ENCODE measurements around the gene DMGDH.

Gene DMGDH

GRCh38 chr5:79055017-79055416 is 14.5 kb downstream of the DMGDH start:
- Mint-ChIP-seq H3K36me3 (ENCODE audit: low read depth) (no peaks in the 10 kb centered on the region), H3K9me3 (peaks cover 14% of the 10 kb centered on the region), H3K4me1 (no peaks in the 10 kb centered on the region), H3K4me3 (no peak overlapping the region), H3K27me3 (ENCODE audit: low read depth) (no peaks in the 10 kb centered on the region), H3K27ac (no peak overlapping the region)
- no peak for TF ChIP-seq CTCF (IDR thresholded peaks at IDR 0.05; ENCODE audit: unreplicated experiment in 3 of 3)

- Mint-ChIP-seq H3K27me3 (ENCODE audit: low read depth) (no peaks in the 10 kb centered on the region), H3K4me1 (no peaks in the 10 kb centered on the region), H3K9me3 (peaks cover 14% of the 10 kb centered on the region), H3K27ac (no peak overlapping the region), H3K4me3 (no peak overlapping the region), H3K36me3 (ENCODE audit: low read depth) (no peaks in the 10 kb centered on the region)
- TF ChIP-seq CTCF (IDR thresholded peaks at IDR 0.05; ENCODE audit: unreplicated experiment in 3 of 3): no peak
These were observed 16.2 kb downstream of the DMGDH start for GRCh38 chr5:79053321-79053720.

- peaks cover 14% of the 10 kb centered on the region for H3K9me3 Mint-ChIP-seq
- H3K36me3 Mint-ChIP-seq (ENCODE audit: low read depth): no peaks in the 10 kb centered on the region
- no peaks in the 10 kb centered on the region for H3K27me3 Mint-ChIP-seq (ENCODE audit: low read depth)
- no peak overlapping the region for H3K27ac Mint-ChIP-seq
- TF ChIP-seq CTCF (IDR thresholded peaks at IDR 0.05; ENCODE audit: unreplicated experiment in 3 of 3): no peak
- no peak overlapping the region for H3K4me3 Mint-ChIP-seq
- H3K4me1 Mint-ChIP-seq: no peaks in the 10 kb centered on the region
These were observed 19.0 kb downstream of the DMGDH start for GRCh38 chr5:79050498-79050897.

GRCh38 chr5:79048437-79048836 is 21.0 kb downstream of the DMGDH start:
- Mint-ChIP-seq H3K4me1 (no peaks in the 10 kb centered on the region), H3K27me3 (ENCODE audit: low read depth) (no peaks in the 10 kb centered on the region), H3K9me3 (peaks cover 16% of the 10 kb centered on the region), H3K4me3 (no peak overlapping the region), H3K27ac (no peak overlapping the region), H3K36me3 (ENCODE audit: low read depth) (no peaks in the 10 kb centered on the region)
- no peak for TF ChIP-seq CTCF (IDR thresholded peaks at IDR 0.05; ENCODE audit: unreplicated experiment in 3 of 3)

GRCh38 chr5:79047199-79047598 is 22.3 kb downstream of the DMGDH start:
- Mint-ChIP-seq H3K4me1 (no peaks in the 10 kb centered on the region), H3K27ac (no peak overlapping the region), H3K4me3 (no peak overlapping the region), H3K27me3 (ENCODE audit: low read depth) (no peaks in the 10 kb centered on the region), H3K36me3 (ENCODE audit: low read depth) (no peaks in the 10 kb centered on the region), H3K9me3 (peaks cover 12% of the 10 kb centered on the region)
- TF ChIP-seq CTCF (IDR thresholded peaks at IDR 0.05; ENCODE audit: unreplicated experiment in 3 of 3): no peak

GRCh38 chr5:79042188-79042587 is 27.3 kb downstream of the DMGDH start:
- Mint-ChIP-seq H3K27ac (no peak overlapping the region), H3K36me3 (ENCODE audit: low read depth) (no peaks in the 10 kb centered on the region), H3K9me3 (peaks cover 11% of the 10 kb centered on the region), H3K4me3 (no peak overlapping the region), H3K27me3 (ENCODE audit: low read depth) (no peaks in the 10 kb centered on the region), H3K4me1 (no peaks in the 10 kb centered on the region)
- no peak for TF ChIP-seq CTCF (IDR thresholded peaks at IDR 0.05; ENCODE audit: unreplicated experiment in 3 of 3)
